CD4-positive, alpha-beta T cell treated with Interleukin-4 for 1 hour (primary cell): ENCODE results near the gene MARCKS.

ENCODE experiments used
- DNase-seq, 2 donors: peaks; one replicate each; pipeline ENCODE4 v3.0.0-alpha.2; 2020 to 2022

MARCKS gene

DNA sequence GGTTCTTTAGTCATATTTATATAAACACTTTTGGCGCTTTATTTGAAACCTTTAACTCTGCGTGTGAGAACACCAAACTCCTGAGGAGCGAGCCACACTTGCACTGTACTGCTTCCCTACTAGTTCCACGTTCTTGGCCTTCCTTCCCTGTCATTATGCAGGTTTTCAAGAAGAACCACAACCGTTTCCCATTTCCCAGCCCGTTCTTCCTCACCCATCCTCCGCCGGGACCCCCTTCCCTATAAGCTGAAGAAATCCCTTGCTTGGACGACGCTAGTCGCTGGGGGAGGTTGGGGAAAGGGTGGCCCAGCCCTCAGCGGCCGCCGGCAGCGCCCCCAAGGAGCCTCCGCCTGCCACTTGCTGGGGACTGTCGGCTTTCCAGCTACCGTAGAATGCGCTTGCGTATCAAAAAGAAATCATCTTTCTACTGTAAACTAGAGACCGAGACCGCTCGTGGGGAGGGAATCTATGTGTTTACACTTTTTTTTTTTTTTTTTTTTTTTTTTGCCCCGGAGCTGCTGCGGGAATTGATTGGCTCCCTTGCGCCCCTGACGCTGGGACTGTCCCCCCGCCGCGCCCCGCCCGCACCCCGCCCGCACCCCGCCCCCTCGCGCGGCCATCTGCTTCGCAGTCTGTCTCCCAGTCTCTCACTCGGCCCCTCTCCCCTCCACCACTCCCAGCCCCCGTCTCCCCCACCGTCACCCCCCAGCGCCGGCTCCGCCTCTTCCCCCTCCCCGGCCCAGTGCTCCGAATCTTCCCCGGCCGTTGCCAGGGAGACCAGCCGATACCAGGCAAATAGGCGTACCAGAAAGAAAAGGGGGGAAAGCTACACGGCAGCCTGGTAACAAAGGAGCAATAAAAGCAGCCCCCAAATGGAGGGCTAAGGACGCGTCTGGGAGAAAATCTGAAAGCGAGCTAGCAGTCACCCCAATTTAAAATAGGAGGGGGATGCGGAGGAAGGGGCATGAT is 2.3 kb upstream of the MARCKS start:
- peak; percentile 21 to 86 for DNase-seq

DNA sequence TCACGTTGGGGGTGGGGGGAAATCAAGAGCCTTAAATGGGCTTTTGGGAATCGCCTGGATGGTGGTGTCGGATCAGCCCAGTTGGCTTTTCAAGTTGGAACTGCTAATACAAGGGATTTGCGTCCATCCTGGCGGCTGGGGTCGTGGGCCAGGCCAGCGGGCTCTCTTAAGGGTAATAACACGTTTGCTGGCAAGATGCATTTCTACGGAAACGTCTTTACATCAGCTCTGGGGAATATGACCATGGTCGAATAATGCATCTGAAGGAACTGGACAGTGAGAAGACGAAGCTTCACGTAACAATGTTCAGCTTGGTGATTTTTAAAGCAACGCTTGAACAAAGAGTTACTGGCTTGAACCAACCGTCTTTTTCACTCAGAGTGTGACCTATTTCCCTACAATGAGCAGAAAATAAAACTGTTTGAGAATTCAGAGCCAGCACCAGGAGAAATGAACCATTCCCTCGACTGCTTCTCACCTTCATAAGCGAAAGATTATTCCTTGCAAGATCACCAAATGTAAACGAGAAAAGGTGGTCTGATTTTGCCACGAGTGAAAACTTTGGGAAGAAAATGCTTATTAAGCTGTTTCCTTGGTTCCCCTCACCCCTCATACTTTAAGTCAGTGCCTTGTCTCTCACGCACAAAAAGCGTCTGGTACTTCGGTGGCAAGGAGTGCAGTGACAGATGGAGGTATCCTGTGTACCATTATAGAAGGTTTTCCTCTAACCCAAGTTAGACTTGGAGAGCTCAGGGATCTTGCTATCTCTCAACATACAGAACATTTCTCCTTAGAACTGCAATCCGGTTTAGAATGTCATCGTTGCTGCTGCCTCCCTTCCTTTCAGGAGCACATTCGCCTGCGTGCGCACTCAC is 1.4 kb upstream of the MARCKS start:
- peak in 1 of 2 donors; percentile 42 for DNase-seq

DNA sequence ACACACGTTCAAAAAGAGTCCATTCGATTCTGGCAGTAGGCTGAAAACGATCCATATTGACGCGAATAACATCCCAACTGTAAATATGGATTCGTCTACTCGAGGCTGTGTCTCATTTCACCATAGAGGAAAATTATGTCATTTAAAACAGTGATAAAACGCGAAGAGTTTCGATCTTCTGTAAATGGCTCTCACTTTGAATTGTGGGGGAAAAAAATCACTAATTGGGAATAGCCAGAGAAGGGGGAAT is 845 bp upstream of the MARCKS start:
- no peak for DNase-seq

DNA sequence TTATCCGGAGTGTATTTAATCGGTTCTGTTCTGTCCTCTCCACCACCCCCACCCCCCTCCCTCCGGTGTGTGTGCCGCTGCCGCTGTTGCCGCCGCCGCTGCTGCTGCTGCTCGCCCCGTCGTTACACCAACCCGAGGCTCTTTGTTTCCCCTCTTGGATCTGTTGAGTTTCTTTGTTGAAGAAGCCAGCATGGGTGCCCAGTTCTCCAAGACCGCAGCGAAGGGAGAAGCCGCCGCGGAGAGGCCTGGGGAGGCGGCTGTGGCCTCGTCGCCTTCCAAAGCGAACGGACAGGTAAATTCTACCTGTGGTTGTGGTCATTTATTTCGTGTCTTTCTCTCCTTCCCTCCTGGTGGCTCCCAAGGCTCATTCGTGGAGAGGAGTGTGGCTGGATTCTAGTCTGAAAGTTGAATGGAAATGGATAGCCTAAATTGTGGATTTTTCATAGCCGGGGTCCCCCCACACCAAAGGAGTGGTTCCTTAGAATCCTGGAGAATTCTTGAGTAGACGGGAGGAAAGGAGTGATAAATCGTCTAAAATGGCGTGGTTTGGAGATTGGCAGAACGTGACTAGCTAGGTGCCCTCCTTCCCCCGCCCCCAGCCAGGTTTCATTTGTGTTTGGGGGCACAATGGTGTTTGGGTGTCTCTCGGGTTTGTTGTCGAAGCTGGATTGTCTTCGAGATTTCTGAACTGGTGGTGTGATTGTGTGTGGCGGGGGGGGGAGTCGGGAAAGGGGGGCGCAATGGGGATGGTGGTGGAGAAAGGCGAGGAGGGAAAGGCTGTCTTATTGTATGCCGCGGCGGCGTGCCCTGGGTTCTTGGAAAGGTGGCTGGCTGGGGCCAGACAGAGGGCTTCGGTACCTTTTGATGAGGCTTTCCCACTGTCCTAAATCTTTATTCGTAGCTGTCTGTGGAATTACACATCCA is 673 bp downstream of the MARCKS start:
- peak; percentile 14 to 60 for DNase-seq

DNA sequence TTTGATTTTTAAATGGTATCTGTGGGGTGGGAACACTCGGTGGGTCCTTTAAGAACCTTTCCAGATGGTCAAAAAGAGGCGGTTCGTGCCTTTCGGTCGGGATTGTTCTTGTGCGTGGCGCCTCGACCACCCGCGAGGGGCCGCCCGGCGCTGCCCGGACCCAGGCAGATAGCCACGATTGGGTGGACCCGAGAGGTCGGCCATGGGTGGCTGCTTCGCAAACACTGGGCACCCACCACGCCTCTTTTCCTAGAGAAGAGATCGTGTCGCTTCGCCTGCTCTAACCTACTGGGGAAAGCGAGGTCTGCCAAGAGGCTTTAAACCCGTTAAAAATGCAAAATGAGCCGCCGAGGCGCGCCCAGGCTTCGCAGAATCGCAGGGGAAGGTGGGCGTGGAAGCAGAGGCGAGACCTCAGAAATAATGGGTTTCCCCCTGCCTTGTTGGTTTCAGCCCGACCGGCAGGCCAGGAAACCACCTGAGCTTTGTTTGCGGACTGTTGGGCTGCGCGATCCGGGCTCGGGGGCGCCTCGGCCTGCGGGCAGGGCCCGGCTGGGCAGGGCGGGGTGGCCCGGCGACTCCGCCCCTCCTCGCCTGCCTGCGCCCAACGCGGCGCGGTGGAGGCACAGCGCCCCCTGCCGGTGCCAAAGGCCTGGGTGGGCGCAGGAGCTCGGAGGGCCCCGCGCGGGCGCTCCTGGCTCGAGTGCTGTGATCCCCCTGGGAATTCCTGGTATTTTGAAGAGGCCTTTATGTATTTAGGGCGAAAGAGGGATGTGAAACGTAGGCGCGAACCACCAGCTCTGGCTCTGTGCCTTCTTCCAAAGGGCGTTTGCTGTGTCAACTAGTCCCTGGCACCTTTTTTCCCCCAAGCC is 1.6 kb downstream of the MARCKS start:
- peak; percentile 68 to 93 for DNase-seq

- no peak for DNase-seq
Measured at GRCh38 chr6:113859349-113860180, 2.4 kb downstream of the MARCKS start.

DNA sequence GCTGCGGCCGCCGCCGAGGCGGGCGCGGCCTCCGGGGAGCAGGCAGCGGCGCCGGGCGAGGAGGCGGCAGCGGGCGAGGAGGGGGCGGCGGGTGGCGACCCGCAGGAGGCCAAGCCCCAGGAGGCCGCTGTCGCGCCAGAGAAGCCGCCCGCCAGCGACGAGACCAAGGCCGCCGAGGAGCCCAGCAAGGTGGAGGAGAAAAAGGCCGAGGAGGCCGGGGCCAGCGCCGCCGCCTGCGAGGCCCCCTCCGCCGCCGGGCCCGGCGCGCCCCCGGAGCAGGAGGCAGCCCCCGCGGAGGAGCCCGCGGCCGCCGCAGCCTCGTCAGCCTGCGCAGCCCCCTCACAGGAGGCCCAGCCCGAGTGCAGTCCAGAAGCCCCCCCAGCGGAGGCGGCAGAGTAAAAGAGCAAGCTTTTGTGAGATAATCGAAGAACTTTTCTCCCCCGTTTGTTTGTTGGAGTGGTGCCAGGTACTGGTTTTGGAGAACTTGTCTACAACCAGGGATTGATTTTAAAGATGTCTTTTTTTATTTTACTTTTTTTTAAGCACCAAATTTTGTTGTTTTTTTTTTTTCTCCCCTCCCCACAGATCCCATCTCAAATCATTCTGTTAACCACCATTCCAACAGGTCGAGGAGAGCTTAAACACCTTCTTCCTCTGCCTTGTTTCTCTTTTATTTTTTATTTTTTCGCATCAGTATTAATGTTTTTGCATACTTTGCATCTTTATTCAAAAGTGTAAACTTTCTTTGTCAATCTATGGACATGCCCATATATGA is 3.2 kb downstream of the MARCKS start:
- DNase-seq, result no peak

DNA sequence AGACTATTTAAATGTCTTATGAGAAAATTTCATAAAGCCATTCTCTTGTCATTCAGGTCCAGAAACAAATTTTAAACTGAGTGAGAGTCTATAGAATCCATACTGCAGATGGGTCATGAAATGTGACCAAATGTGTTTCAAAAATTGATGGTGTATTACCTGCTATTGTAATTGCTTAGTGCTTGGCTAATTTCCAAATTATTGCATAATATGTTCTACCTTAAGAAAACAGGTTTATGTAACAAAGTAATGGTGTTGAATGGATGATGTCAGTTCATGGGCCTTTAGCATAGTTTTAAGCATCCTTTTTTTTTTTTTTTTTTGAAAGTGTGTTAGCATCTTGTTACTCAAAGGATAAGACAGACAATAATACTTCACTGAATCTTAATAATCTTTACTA is 5.0 kb downstream of the MARCKS start:
- DNase-seq, result no peak

GRCh38 chr6:113870917-113871316 is 13.8 kb downstream of the MARCKS start:
- no peak for DNase-seq

DNA sequence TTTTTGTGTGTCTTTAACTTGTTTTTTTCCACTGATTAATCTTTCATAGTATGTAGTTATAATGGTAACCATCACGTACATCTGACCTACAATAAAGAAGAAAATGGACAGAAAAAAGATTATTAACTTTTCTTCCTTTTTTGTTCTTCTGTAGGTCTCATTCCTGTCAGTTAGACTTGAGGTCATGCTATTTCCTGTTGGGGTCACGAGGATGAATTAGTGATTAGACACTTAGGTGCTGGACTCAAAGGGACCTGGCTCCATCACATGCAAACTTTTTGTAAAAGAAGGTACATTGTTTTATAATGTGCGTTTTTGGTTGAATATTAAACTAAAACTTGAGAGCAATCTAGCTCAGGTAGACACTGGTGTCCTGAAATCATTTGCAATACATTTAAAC is 14.8 kb downstream of the MARCKS start:
- no peak for DNase-seq

GRCh38 chr6:113873043-113873667 is 16.0 kb downstream of the MARCKS start:
- DNase-seq, result peak; percentile 16 to 65

DNA sequence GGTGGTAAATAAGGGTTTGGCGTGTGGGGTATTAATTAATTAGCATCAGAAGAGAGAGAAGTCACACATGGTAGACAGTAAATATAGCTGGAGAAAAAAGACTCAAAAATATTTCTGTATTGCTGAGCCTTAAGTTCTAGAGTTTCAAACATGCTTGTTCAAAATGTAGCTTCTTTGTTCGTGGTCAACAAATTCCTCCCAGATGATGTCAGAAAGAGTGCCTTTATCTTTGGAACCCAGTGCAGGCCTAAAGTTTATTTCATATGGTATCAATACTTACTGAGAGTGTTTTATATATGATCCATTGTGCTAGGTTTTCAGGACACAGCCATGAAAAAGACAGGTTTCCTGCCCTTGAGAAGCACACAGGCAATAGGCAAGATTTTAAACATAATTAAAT is 18.3 kb downstream of the MARCKS start:
- DNase-seq, result no peak

DNA sequence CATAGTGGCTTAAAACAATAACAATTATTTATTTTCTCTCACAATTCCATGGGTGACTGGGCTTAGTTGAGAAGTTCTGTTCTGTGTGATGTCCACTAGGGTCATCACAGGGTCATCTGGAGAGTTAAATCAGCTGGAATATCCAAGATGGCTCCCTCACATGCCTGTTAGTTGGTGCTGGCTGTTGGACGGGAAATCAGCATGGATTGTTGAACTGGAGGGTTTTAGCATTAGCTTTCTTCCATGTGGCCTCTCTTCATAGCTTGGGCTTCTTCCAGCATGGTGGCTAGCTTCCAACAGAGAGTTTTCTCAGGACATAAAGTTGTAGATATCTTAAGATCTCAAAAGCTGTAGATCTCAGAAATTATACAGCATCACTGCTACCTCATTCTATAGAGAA is 19.6 kb downstream of the MARCKS start:
- no peak for DNase-seq

- DNase-seq, result peak; percentile 15 to 37
Measured at GRCh38 chr6:113879186-113880096, 22.3 kb downstream of the MARCKS start.

- DNase-seq, result no peak
Measured at GRCh38 chr6:113881478-113881980, 24.4 kb downstream of the MARCKS start.

- no peak for DNase-seq
Measured at GRCh38 chr6:113882336-113883022, 25.3 kb downstream of the MARCKS start.

DNA sequence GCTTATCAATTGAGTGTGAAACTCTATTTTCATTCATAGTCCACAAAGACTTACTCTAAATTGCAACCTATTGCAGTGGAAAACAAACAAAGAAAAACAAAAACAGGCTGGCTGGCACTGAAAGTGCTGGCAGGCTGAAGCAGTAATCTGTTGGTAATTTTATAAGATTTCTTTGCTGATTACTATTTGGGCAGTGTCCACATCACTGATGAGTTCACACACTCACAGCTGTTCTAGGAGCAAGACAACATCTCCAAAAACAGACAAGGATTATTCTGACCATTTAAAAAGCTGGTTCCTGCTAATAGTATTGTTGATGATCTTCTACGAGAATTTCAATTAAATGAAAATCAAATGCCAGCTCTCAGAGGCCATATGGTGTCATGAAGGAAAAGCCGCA is 26.9 kb downstream of the MARCKS start:
- no peak for DNase-seq

DNA sequence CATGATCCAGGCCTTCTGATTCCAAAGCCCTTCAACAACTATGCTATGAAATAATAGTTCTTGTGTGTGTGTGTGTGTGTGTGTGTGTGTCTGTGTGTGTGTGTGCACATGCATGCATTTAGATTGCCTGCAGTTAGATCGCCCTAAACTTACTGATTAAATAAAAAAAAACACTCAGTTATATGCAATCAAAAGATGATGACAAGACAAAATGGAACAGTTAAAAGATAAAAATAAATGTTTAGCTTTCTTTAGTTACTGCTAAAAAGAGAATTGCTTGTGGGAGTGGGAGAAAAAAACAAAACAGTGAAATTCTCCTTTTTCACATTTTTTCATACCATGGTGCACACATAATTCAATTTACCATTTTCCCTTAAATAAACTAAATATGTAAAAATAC is 29.4 kb downstream of the MARCKS start:
- no peak for DNase-seq
